Vagina (tissue), 2 donors: ENCODE results near the gene PIEZO2.

Experiments used
- CTCF ChIP-seq, 3 experiments: fragments of 450-650 bp in 2 of 3; fragments of 200-600 bp in 1 of 3; sonication (generic) in 1 of 3; IDR thresholded peaks; one replicate each; pipeline ENCODE4 v1.5.1; 2017 to 2019; ENCODE audit warnings: antibody characterized with exemption in 3 of 3, mild to moderate bottlenecking in 2 of 3, moderate library complexity in 2 of 3
- POLR2A ChIP-seq, 2 donors: fragments of 450-650 bp; IDR thresholded peaks; one replicate each; pipeline ENCODE4 v1.6.1; 2017; ENCODE audit warnings: antibody characterized with exemption in 2 of 2, mild to moderate bottlenecking in 2 of 2, moderate library complexity in 2 of 2

- TF ChIP-seq CTCF (IDR thresholded peaks at IDR 0.05), result no peak
- TF ChIP-seq POLR2A (IDR thresholded peaks at IDR 0.05), result no peak
Measured at GRCh38 chr18:10707294-10707693, 442.1 kb downstream of the PIEZO2 start.
